Ishikawa (cell line): Measurements from ENCODE around the gene ATXN1.

Experiments
- EP300 ChIP-seq: IDR thresholded peaks from 2 replicates; pipeline ENCODE4 v1.6.1; 2012; ENCODE audit warnings: borderline replicate concordance
- FOXM1 ChIP-seq: IDR thresholded peaks from 2 replicates; pipeline ENCODE4 v1.6.1; 2012; ENCODE audit warnings: low read depth, borderline replicate concordance
- REST ChIP-seq: IDR thresholded peaks from 2 replicates; pipeline ENCODE4 v1.6.1; 2012; ENCODE audit warnings: low read depth, mild to moderate bottlenecking
- TAF1 ChIP-seq: IDR thresholded peaks from 2 replicates; pipeline ENCODE4 v1.6.1; 2012; ENCODE audit warnings: low read depth, mild to moderate bottlenecking
- YY1 ChIP-seq: IDR thresholded peaks from 2 replicates; pipeline ENCODE4 v1.6.1; 2012; ENCODE audit warnings: low read depth

GRCh38 chr6:16527691-16528090 lies 233.6 kb downstream of the ATXN1 start:
- no peak for TF ChIP-seq REST
- TF ChIP-seq TAF1: no peak
- TF ChIP-seq EP300: no peak
- no peak for TF ChIP-seq YY1
- no peak for TF ChIP-seq FOXM1
